Measurements from ENCODE around the gene DOCK7. TPM values are rescaled to one million over a fixed set of nuclear protein-coding genes. Genes with fewer than 3 reads are reported as not detected.

DOCK7 gene
- total and polyA plus RNA-seq, 10 donors, result 3.3 to 48.3 (median 30.3) TPM

- Histone ChIP-seq H3K27me3 (replicated peaks in 1 of 7) (no peaks in the 10 kb centered on the region), H3K36me3 (no peaks in the 10 kb centered on the region), H3K27ac (no peak overlapping the region), H3K9me3 (no peaks in the 10 kb centered on the region), H3K4me3 (no peak overlapping the region), H3K4me1 (no peaks in the 10 kb centered on the region)
- 84 to 94% (median 91%) methylated on average over 1 of the region's 1 CpG for WGBS, 5 donors
- TF ChIP-seq, protein P1, sequence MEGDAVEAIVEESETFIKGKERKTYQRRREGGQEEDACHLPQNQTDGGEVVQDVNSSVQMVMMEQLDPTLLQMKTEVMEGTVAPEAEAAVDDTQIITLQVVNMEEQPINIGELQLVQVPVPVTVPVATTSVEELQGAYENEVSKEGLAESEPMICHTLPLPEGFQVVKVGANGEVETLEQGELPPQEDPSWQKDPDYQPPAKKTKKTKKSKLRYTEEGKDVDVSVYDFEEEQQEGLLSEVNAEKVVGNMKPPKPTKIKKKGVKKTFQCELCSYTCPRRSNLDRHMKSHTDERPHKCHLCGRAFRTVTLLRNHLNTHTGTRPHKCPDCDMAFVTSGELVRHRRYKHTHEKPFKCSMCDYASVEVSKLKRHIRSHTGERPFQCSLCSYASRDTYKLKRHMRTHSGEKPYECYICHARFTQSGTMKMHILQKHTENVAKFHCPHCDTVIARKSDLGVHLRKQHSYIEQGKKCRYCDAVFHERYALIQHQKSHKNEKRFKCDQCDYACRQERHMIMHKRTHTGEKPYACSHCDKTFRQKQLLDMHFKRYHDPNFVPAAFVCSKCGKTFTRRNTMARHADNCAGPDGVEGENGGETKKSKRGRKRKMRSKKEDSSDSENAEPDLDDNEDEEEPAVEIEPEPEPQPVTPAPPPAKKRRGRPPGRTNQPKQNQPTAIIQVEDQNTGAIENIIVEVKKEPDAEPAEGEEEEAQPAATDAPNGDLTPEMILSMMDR (IDR thresholded peaks at IDR 0.05 in 8 of 11, conservative IDR thresholded peaks at IDR 0.05 in 3 of 11), result no peak
- no peak for TF ChIP-seq POLR2A (IDR thresholded peaks at IDR 0.05)
- TF ChIP-seq POLR2AphosphoS5 (IDR thresholded peaks at IDR 0.05), result no peak
- DNase-seq, result no peak
- intact Hi-C loops (cut with DNase I; ENCODE audit: low total_unique reads), result no loop called here
Measured at GRCh38 chr1:62426794-62427193, 261.4 kb downstream of the DOCK7 start.

DNA sequence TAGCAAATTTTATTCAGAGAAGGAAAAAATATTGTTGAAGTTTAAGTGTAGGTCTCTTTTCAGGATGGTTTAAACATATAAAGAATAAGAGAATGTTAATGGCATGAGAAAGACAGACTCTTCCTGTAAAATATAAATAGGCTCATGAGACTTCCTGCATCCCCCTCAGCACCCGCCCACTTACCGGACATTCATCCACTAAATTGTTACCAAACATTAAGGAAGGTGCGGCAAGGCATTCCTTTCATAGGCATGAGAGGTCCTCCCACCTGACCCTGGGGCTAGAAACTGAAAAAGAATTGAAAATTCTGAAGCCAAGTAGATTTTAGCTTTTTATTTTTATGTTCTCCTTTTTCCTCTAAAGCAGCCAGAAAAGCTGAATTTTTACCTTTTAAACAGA lies 261.9 kb downstream of the DOCK7 start:
- no peaks in the 10 kb centered on the region for H3K27me3 ChIP-seq (replicated peaks in 1 of 7)
- H3K4me1 ChIP-seq, result no peaks in the 10 kb centered on the region
- no peak for DNase-seq
- H3K9me3 ChIP-seq, result no peaks in the 10 kb centered on the region
- H3K36me3 ChIP-seq, result no peaks in the 10 kb centered on the region
- WGBS, 5 donors, result 9 to 17% (median 12%) methylated on average over 3 of the region's 3 CpGs
- intact Hi-C loops (cut with DNase I; ENCODE audit: low total_unique reads), result no loop called here
- H3K27ac ChIP-seq, result no peak overlapping the region
- H3K4me3 ChIP-seq, result no peak overlapping the region
- TF ChIP-seq POLR2AphosphoS5 (IDR thresholded peaks at IDR 0.05) (no peak), POLR2A (IDR thresholded peaks at IDR 0.05) (no peak)
- TF ChIP-seq, protein P1 (IDR thresholded peaks at IDR 0.05 in 8 of 11, conservative IDR thresholded peaks at IDR 0.05 in 3 of 11), result no peak

- Histone ChIP-seq H3K4me1 (no peaks in the 10 kb centered on the region), H3K4me3 (no peak overlapping the region), H3K27ac (no peak overlapping the region), H3K36me3 (no peaks in the 10 kb centered on the region), H3K9me3 (no peaks in the 10 kb centered on the region), H3K27me3 (replicated peaks in 1 of 7) (no peaks in the 10 kb centered on the region)
- intact Hi-C loops (cut with DNase I; ENCODE audit: low total_unique reads), result no loop called here
- no peak for TF ChIP-seq POLR2AphosphoS5 (IDR thresholded peaks at IDR 0.05)
- TF ChIP-seq, protein P1 (IDR thresholded peaks at IDR 0.05 in 8 of 11, conservative IDR thresholded peaks at IDR 0.05 in 3 of 11), result no peak
- no peak for TF ChIP-seq POLR2A (IDR thresholded peaks at IDR 0.05)
- DNase-seq, result no peak
- 86 to 94% (median 90%) methylated on average over 5 of the region's 5 CpGs for WGBS, 5 donors
Measured at GRCh38 chr1:62425041-62425440, 263.1 kb downstream of the DOCK7 start.

GRCh38 chr1:62424411-62424810 lies 263.8 kb downstream of the DOCK7 start:
- intact Hi-C loops (cut with DNase I; ENCODE audit: low total_unique reads), result no loop called here
- no peaks in the 10 kb centered on the region for H3K9me3 ChIP-seq
- no peak for DNase-seq
- TF ChIP-seq, protein P1 (IDR thresholded peaks at IDR 0.05 in 8 of 11, conservative IDR thresholded peaks at IDR 0.05 in 3 of 11), result no peak
- TF ChIP-seq POLR2AphosphoS5 (IDR thresholded peaks at IDR 0.05), result no peak
- H3K4me3 ChIP-seq, result no peak overlapping the region
- H3K27me3 ChIP-seq (replicated peaks in 1 of 7), result no peaks in the 10 kb centered on the region
- no peaks in the 10 kb centered on the region for H3K36me3 ChIP-seq
- H3K27ac ChIP-seq, result no peak overlapping the region
- H3K4me1 ChIP-seq, result no peaks in the 10 kb centered on the region
- WGBS, 5 donors, result 78 to 91% (median 83%) methylated on average over 4 of the region's 4 CpGs
